ENCODE results near the gene SND1.

GRCh38 chr7:128125816-128126215 lies 473.8 kb downstream of the SND1 start:
- no peak for TF ChIP-seq CTCF (conservative IDR thresholded peaks at IDR 0.05; ENCODE audit: low read depth, low read length)
- TF ChIP-seq EZH2 (IDR thresholded peaks at IDR 0.05; ENCODE audit: low read length, unreplicated experiment): no peak

Data from PC-3 (cell line).